Lower lobe of right lung (tissue), 2 donors: ENCODE measurements around the gene FLRT2. TPM values are rescaled to one million over a fixed set of nuclear protein-coding genes. Genes with fewer than 3 reads are reported as not detected.

Experiments
- ATAC-seq, 2 donors: fragments of 200-7000 bp; cut with Tn5 transposase; one replicate each; pipeline ENCODE4 v1.9.1; 2020 to 2022; ENCODE audit warnings: mild to moderate bottlenecking in 2 of 2, moderate library complexity in 2 of 2
- DNase-seq: peaks from one replicate; pipeline ENCODE4 v3.0.0-alpha.2; 2020
- H3K27ac ChIP-seq: fragments of 200-600 bp; one replicate; pipeline ENCODE4 v1.8.0; 2022
- H3K27me3 ChIP-seq: fragments of 200-600 bp; one replicate; pipeline ENCODE4 v1.8.0; 2022; ENCODE audit warnings: low read depth
- H3K36me3 ChIP-seq: fragments of 200-600 bp; one replicate; pipeline ENCODE4 v1.8.0; 2022; ENCODE audit warnings: mild to moderate bottlenecking
- H3K4me1 ChIP-seq: fragments of 200-600 bp; one replicate; pipeline ENCODE4 v1.8.0; 2022
- H3K4me3 ChIP-seq: fragments of 200-600 bp; one replicate; pipeline ENCODE4 v1.8.0; 2022; ENCODE audit warnings: mild to moderate bottlenecking
- H3K9me3 ChIP-seq: fragments of 200-600 bp; one replicate; pipeline ENCODE4 v1.8.0; 2022
- intact Hi-C: fragments of 100-400 bp; cut with DNase I; formaldehyde crosslinking; loops from one replicate; pipeline ENCODE4 v1.11.0; 2022
- total RNA-seq: library from RNA; stranded (reverse); fragmentation: NEBNext Ultra II Directional; extraction: Animal tissue kit (Norgen Biotek cat#: 25700); gene quantifications from one replicate; pipeline ENCODE4 v1.2.1, GENCODE V29; 2021
- TF ChIP-seq, protein P1 (sequence below): fragments of 200-600 bp; IDR thresholded peaks from one replicate; pipeline ENCODE4 v1.8.0; 2022; ENCODE audit warnings: antibody characterized with exemption, mild to moderate bottlenecking
- donor health status: DM: no; HTN: yes; CAD: no; lungs with severe emphysema.

The FLRT2 gene
- total RNA-seq, 1 donor from 2014 or later: 14.3 TPM

DNA sequence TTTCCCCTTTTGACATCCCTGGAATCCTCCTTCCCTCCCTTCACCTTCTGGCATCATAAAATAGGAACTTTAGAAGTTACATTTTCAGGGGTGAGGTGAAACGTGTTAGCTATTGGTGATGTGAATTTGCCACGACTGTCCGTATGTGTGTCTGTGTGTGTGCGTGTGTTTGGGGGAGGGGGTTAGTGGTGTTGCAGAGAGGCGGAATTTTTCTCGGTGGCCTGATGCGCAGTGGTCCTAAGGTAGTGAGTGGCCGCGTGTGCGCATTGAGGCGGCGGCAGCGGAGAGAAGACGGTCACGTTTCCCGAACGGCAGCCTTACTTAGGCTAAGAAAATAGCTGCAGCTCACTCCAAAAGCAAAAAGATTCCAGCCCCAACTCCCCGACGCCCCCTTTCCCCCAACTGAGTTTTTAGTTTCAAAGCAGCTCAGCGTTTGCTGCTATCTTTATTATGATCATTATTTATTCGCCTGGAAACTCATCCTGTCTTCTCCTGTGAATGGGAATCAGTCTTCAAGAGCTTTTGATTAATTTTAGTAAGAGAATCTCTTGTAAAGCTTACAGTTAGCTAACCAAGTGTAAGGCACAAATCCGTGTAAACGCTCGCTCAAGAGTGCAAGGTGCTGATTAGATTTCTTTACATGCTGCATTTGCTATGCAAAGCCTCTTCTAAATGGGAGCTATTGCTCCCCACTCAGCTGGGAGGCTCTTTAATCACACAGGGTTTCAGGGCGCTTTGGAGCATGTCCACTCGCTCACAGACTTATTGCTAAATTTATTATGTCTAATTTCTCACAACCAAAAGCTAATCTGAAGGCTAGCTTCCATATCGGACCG lies 4.7 kb downstream of the FLRT2 start:
- no peak for DNase-seq
- no peak for ATAC-seq
- H3K4me1 ChIP-seq: peaks cover 27% of the 10 kb centered on the region
- TF ChIP-seq, protein P1, sequence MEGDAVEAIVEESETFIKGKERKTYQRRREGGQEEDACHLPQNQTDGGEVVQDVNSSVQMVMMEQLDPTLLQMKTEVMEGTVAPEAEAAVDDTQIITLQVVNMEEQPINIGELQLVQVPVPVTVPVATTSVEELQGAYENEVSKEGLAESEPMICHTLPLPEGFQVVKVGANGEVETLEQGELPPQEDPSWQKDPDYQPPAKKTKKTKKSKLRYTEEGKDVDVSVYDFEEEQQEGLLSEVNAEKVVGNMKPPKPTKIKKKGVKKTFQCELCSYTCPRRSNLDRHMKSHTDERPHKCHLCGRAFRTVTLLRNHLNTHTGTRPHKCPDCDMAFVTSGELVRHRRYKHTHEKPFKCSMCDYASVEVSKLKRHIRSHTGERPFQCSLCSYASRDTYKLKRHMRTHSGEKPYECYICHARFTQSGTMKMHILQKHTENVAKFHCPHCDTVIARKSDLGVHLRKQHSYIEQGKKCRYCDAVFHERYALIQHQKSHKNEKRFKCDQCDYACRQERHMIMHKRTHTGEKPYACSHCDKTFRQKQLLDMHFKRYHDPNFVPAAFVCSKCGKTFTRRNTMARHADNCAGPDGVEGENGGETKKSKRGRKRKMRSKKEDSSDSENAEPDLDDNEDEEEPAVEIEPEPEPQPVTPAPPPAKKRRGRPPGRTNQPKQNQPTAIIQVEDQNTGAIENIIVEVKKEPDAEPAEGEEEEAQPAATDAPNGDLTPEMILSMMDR: no peak
- no peaks in the 10 kb centered on the region for H3K36me3 ChIP-seq
- peak overlapping the region; percentile 58 for H3K4me3 ChIP-seq
- no peaks in the 10 kb centered on the region for H3K9me3 ChIP-seq
- H3K27ac ChIP-seq: no peak overlapping the region
- peaks cover 62% of the 10 kb centered on the region for H3K27me3 ChIP-seq
- intact Hi-C loops: no loop called here

GRCh38 chr14:85535321-85535720 lies 5.4 kb downstream of the FLRT2 start:
- H3K9me3 ChIP-seq: no peaks in the 10 kb centered on the region
- DNase-seq: no peak
- H3K4me1 ChIP-seq: peaks cover 20% of the 10 kb centered on the region
- H3K27me3 ChIP-seq: peaks cover 55% of the 10 kb centered on the region
- peak overlapping the region; percentile 58 for H3K4me3 ChIP-seq
- intact Hi-C loops: no loop called here
- TF ChIP-seq, protein P1: no peak
- ATAC-seq: no peak
- H3K36me3 ChIP-seq: no peaks in the 10 kb centered on the region
- H3K27ac ChIP-seq: no peak overlapping the region

DNA sequence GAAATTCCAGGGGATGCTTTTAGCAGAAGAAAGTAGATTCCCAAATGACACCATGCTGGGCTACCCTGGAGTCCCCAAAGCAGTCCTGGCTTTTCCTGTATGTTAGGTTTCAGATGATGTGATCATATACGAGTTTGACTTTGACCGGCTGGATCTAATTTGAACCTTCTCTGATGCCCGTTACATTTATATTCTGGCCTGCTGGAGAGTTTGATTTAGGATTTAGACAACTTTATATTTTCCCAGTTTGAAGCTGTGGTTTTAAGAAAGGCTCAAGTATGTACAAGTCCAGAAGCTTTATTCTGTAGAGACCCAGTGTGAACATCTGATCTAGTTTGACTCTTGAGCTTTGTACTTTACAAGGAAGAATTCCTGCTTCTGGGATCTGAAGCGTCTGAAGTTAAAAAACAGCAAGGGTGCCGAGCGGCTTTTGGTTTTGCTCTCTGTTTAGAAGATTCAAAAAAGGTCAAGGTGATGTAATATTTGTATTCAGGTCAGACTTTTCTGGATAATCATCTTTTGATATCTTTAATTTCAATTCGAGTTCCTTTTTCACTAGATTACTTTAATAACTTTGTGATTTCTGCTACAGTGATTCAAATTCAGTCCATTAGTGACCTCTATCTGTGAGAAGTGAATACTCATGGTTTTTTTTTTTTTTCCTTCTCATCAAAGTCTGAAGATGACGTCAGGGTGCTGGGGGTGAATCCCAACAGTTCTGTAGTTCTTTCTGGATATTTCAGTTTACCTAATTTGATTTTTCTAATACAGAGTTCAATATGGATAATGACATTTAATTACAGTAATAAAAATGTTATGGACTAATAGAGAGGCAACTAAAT lies 6.3 kb downstream of the FLRT2 start:
- intact Hi-C loops: no loop called here
- DNase-seq (no peak), ATAC-seq (peak in 1 of 2 donors; percentile 39)
- TF ChIP-seq, protein P1: peak; percentile 40
- H3K36me3 ChIP-seq: no peaks in the 10 kb centered on the region
- H3K27me3 ChIP-seq: peaks cover 46% of the 10 kb centered on the region
- H3K9me3 ChIP-seq: no peaks in the 10 kb centered on the region
- H3K4me1 ChIP-seq: peaks cover 13% of the 10 kb centered on the region
- no peak overlapping the region for H3K27ac ChIP-seq
- H3K4me3 ChIP-seq: peak overlapping the region; percentile 23

DNA sequence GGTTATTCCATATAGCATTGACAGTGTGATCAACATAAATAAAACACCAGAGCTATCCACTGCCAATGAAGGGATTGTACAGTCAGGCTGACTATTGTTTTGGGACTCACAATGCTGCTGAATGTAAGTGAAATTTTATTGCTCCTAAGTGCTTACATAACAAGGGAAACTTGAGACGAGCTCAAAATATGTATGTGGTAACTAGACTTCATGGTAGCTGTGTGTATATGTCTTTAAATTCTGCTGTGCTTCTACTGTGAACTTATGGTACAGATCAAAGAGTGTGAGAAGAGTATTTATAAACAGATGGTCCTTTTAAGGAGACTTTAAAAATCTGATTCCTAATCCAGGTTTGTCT lies 6.9 kb downstream of the FLRT2 start:
- no peak for ATAC-seq
- Histone ChIP-seq H3K27me3 (peaks cover 40% of the 10 kb centered on the region), H3K27ac (no peak overlapping the region), H3K4me1 (peaks cover 11% of the 10 kb centered on the region), H3K36me3 (no peaks in the 10 kb centered on the region), H3K9me3 (no peaks in the 10 kb centered on the region), H3K4me3 (no peak overlapping the region)
- intact Hi-C loops: no loop called here
- DNase-seq: no peak
- TF ChIP-seq, protein P1: no peak

DNA sequence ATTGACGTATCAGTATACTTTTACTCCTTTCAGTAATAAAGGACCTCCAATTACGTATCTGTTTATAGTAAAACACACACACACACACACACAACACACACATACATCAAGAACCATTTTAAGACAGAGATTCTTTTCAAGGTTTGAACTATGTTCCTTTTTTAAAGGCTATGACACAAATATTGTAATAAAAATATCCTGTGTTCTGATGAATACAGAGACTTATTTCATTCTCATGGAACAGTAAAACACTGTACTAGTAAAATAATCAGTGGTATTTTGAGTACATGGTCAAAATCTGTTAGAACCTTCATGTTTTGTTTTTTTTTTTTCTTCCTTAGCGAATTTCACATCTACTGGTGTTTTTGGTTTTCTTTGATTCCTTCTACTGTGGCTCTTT lies 7.6 kb downstream of the FLRT2 start:
- TF ChIP-seq, protein P1: no peak
- ATAC-seq (no peak), DNase-seq (no peak)
- peaks cover 10% of the 10 kb centered on the region for H3K4me1 ChIP-seq
- intact Hi-C loops: no loop called here
- no peaks in the 10 kb centered on the region for H3K36me3 ChIP-seq
- H3K9me3 ChIP-seq: no peaks in the 10 kb centered on the region
- no peak overlapping the region for H3K27ac ChIP-seq
- no peak overlapping the region for H3K4me3 ChIP-seq
- H3K27me3 ChIP-seq: peaks cover 36% of the 10 kb centered on the region
